SU-DHL-6 (cell line): Measurements from ENCODE around the gene CPZ.

ENCODE experiments used
- EZH2phosphoT487 ChIP-seq: fragments of 200-600 bp; sonication (generic), shearing (Covaris generic); conservative IDR thresholded peaks from 2 replicates; pipeline ENCODE4 v1.6.1; 2018; ENCODE audit warnings: mild to moderate bottlenecking, antibody characterized with exemption, low read length, moderate library complexity, mixed read lengths
- TF ChIP-seq, protein P1 (sequence below): fragments of 200-600 bp; sonication (generic); IDR thresholded peaks from one replicate; pipeline ENCODE4 v1.5.1; 2017; ENCODE audit warnings: antibody characterized with exemption, mild to moderate bottlenecking, low read length, moderate library complexity; ENCODE audit not compliant: insufficient read depth, poor library complexity, severe bottlenecking

DNA sequence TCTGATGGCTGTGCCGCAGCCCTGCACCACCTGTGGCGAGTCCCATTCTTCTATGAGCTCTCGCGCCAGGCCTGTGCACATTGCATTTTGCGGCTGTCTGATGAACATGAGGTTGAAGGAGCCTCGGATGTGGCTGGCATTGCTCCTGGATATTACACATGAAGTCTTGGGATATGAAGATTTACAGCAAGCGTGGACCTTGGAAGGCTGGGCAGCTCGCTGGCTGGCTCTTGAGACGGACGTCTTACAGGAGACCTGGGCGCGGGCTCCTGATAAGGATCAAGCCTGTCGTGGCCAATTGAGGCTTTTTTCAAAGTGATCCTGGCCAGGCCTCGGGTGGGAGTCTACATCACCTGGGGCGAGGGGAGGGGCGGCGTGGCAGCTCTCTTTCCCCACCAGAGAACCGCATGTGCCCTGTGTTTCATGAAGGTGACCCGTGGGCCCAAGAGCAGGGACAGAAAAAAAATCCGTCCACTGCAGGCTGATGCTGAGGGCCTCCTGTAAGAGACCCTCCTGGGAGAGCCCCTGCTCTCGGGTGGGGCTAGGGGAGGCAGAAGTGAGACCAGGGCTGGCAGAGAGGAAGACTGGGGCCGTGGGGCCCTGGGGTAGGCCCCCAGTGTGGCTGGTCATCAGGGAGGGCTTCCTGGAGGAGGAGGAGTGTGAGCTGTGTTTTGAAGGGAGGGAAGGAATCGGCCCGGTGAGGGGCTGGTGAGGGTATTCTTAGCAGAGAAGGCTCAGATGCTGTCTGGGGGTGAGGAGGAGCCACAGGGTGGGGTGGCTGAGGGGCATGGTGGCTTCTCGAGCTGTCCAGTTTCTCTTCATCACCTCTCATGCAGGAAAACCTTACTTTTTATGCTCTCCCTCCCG is 23.6 kb downstream of the CPZ start:
- TF ChIP-seq, protein P1, sequence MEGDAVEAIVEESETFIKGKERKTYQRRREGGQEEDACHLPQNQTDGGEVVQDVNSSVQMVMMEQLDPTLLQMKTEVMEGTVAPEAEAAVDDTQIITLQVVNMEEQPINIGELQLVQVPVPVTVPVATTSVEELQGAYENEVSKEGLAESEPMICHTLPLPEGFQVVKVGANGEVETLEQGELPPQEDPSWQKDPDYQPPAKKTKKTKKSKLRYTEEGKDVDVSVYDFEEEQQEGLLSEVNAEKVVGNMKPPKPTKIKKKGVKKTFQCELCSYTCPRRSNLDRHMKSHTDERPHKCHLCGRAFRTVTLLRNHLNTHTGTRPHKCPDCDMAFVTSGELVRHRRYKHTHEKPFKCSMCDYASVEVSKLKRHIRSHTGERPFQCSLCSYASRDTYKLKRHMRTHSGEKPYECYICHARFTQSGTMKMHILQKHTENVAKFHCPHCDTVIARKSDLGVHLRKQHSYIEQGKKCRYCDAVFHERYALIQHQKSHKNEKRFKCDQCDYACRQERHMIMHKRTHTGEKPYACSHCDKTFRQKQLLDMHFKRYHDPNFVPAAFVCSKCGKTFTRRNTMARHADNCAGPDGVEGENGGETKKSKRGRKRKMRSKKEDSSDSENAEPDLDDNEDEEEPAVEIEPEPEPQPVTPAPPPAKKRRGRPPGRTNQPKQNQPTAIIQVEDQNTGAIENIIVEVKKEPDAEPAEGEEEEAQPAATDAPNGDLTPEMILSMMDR: no peak
- TF ChIP-seq EZH2phosphoT487: no peak
